Measurements from ENCODE around the gene FRMD4A.

The FRMD4A gene

DNA sequence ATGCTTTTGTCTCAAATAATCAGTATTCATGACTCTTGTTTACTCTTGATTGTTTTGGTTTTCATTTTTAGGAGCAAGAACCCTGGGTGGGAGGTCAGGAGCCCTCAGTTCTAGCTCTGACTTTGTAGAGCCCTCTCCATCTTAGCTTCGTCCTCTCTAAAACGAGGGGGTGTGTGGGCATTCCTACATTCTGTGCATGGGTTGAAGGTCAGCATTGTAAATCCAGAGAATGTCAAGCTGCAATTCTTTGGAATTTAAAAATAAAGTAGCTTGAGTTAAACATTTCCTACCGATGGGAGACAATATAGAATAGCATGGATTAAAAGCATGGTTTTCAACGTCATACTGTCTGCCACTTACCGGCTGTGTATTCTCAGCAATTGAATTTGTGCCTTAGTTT is 615.6 kb downstream of the FRMD4A start:
- no peak overlapping the region for H3K27ac ChIP-seq (replicated peaks)
- TF ChIP-seq REST (IDR thresholded peaks at IDR 0.05; ENCODE audit: insufficient replicate concordance, low read depth) (no peak), CTCF (IDR thresholded peaks at IDR 0.05; ENCODE audit: insufficient read depth, low read length) (no peak), POLR2AphosphoS5 (IDR thresholded peaks at IDR 0.05; ENCODE audit: low read depth) (no peak), GABPA (IDR thresholded peaks at IDR 0.05; ENCODE audit: low read depth) (no peak)
- H3K4me3 ChIP-seq (replicated peaks; ENCODE audit: insufficient read depth, low read length) = no peak overlapping the region
- no peaks in the 10 kb centered on the region for H3K27me3 ChIP-seq (ENCODE audit: insufficient read depth, poor library complexity, severe bottlenecking)
- DNase-seq (ENCODE audit: low read depth in 1 of 2, low spot score in 1 of 2) = no peak

DNA sequence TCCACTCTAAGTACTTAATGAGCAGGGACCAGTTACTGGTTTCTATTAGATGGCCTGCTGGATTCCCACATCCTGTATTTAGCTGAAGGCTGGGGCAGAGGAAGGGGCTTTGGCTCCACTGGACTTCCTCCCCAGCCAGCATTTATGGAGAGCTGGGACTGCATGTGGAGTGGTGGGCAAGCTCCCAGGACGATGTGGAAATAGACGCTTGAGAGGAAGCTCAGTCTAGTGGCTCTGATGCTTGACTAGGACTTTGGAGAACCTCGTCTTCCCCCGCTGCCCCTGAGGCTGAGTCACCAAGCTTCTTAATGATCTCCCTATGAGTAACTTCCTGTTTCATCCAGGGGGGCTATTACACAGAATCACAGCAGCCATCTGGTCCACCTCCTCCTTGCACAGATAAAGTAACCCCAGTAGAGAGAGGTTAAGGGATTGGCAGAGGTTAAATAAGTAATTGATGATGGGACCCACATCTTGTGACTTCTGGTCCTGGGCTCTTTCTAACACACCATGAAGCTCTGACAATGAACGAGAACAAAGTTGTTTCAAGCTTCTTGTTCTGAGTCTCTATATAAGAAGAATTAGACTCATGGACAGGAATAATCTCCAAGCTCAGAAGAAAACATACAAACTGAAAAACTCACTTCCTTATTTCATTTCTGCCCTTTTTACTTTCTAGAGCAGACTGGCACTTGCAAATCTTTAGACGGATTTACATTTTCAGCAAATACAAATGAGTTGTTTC is 617.7 kb downstream of the FRMD4A start:
- DNase-seq (ENCODE audit: low read depth in 1 of 2, low spot score in 1 of 2) = peak; percentile 48 to 58
- no peak overlapping the region for H3K4me3 ChIP-seq (replicated peaks; ENCODE audit: insufficient read depth, low read length)
- H3K27me3 ChIP-seq (ENCODE audit: insufficient read depth, poor library complexity, severe bottlenecking) = no peaks in the 10 kb centered on the region
- H3K27ac ChIP-seq (replicated peaks) = peak overlapping the region; percentile 43; the same call in 1 of the 2 replicates
- no peak for TF ChIP-seq CTCF (IDR thresholded peaks at IDR 0.05; ENCODE audit: insufficient read depth, low read length)
- peak; percentile 67; the same call in 1 of the 2 replicates for TF ChIP-seq SPI1 (IDR thresholded peaks at IDR 0.05; ENCODE audit: borderline replicate concordance, low read depth)

DNA sequence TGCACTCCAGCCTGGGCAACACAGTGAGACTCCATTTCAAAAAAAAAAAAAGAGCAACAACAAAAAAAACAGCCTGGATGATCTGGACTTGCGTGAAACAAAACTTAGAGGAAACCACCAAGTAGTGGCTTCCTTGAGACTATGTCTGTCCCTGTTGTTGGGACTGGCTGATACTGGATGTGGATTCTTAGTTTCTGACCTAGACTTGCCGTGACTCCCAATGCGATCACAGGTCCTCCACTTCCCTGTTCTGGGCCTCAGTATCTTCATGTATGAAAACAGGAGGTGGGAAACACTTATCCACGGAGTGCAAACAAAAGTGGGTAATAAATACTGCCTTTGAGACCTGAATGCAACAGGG is 618.3 kb downstream of the FRMD4A start:
- no peak for TF ChIP-seq REST (IDR thresholded peaks at IDR 0.05; ENCODE audit: insufficient replicate concordance, low read depth)
- no peak for TF ChIP-seq SPI1 (IDR thresholded peaks at IDR 0.05; ENCODE audit: borderline replicate concordance, low read depth)
- no peak for TF ChIP-seq POLR2AphosphoS5 (IDR thresholded peaks at IDR 0.05; ENCODE audit: low read depth)
- no peak for TF ChIP-seq GABPA (IDR thresholded peaks at IDR 0.05; ENCODE audit: low read depth)
- TF ChIP-seq CTCF (IDR thresholded peaks at IDR 0.05; ENCODE audit: insufficient read depth, low read length) = no peak
- DNase-seq (ENCODE audit: low read depth in 1 of 2, low spot score in 1 of 2) = no peak
- Histone ChIP-seq H3K4me3 (replicated peaks; ENCODE audit: insufficient read depth, low read length) (no peak overlapping the region), H3K27me3 (ENCODE audit: insufficient read depth, poor library complexity, severe bottlenecking) (no peaks in the 10 kb centered on the region), H3K27ac (replicated peaks) (no peak overlapping the region)

DNA sequence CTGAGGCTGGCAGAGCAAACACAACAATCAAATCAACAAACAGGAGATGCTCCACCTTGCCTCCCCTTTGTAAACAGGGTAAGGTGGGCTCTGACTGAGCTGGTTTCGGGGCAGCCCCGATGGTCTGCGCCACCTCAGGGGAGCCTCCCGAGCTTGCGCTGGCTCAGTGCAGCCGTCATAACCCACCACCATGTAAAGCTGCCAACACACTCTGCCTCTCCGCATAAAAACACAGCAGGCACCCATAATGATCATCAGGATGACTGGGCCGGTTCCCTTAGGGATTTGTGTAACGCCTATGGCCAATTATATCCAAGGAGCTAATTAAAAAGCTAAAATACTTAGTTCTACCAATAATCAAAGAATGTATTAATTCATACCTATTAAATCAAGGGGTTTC is 619.4 kb downstream of the FRMD4A start:
- no peak for DNase-seq (ENCODE audit: low read depth in 1 of 2, low spot score in 1 of 2)
- Histone ChIP-seq H3K27ac (replicated peaks) (no peak overlapping the region), H3K4me3 (replicated peaks; ENCODE audit: insufficient read depth, low read length) (no peak overlapping the region), H3K27me3 (ENCODE audit: insufficient read depth, poor library complexity, severe bottlenecking) (no peaks in the 10 kb centered on the region)
- TF ChIP-seq CTCF (IDR thresholded peaks at IDR 0.05; ENCODE audit: insufficient read depth, low read length) (no peak), POLR2AphosphoS5 (IDR thresholded peaks at IDR 0.05; ENCODE audit: low read depth) (no peak), SPI1 (IDR thresholded peaks at IDR 0.05; ENCODE audit: borderline replicate concordance, low read depth) (no peak), REST (IDR thresholded peaks at IDR 0.05; ENCODE audit: insufficient replicate concordance, low read depth) (no peak), GABPA (IDR thresholded peaks at IDR 0.05; ENCODE audit: low read depth) (no peak)

All from HL-60 (cell line).